Neural progenitor cell (in vitro differentiated cells): Measurements from ENCODE around the gene PDP2. TPM values are rescaled to one million over a fixed set of nuclear protein-coding genes. Genes with fewer than 3 reads are reported as not detected.
A peak's percentile ranks its signal among the peaks of the same experiment; 100 is the strongest.

ENCODE experiments used
- DNase-seq: peaks from one replicate; pipeline ENCODE4 v3.0.0-alpha.2; 2016; ENCODE audit warnings: low spot score
- H2AFZ ChIP-seq: fragments of 200-600 bp; sonication (generic); replicated peaks from 2 replicates; pipeline ENCODE4 v1.6.1; 2016; ENCODE audit warnings: antibody characterized with exemption
- H3F3A ChIP-seq: fragments of 200-600 bp; sonication (generic); 2 replicates; pipeline ENCODE4 v1.6.1; 2016; ENCODE audit warnings: antibody characterized with exemption, low read depth
- H3K27ac ChIP-seq: fragments of 200-600 bp; sonication (generic); 2 replicates; pipeline ENCODE4 v1.5.1; 2016; ENCODE audit warnings: mild to moderate bottlenecking
- H3K27me3 ChIP-seq: fragments of 200-600 bp; sonication (generic); 2 replicates; pipeline ENCODE4 v1.6.1; 2016; ENCODE audit warnings: mild to moderate bottlenecking, moderate library complexity
- H3K36me3 ChIP-seq: fragments of 200-600 bp; sonication (generic); 2 replicates; pipeline ENCODE4 v1.5.1; 2016
- H3K4me1 ChIP-seq: fragments of 200-600 bp; sonication (generic); 2 replicates; pipeline ENCODE4 v1.6.1; 2016; ENCODE audit warnings: mixed run types
- H3K4me2 ChIP-seq: fragments of 200-600 bp; sonication (generic); 2 replicates; pipeline ENCODE4 v1.6.1; 2016
- H3K4me3 ChIP-seq: fragments of 200-600 bp; sonication (generic); 2 replicates; pipeline ENCODE4 v1.5.1; 2016
- H3K79me2 ChIP-seq: fragments of 200-600 bp; sonication (generic); 2 replicates; pipeline ENCODE4 v1.6.1; 2016; ENCODE audit warnings: low read depth
- H3K9ac ChIP-seq: fragments of 200-600 bp; sonication (generic); 2 replicates; pipeline ENCODE4 v1.6.1; 2016
- H3K9me3 ChIP-seq: fragments of 200-600 bp; sonication (generic); 2 replicates; pipeline ENCODE4 v1.5.1; 2016; ENCODE audit warnings: low read depth
- H4K20me1 ChIP-seq: fragments of 200-600 bp; sonication (generic); 2 replicates; pipeline ENCODE4 v1.6.1; 2016; ENCODE audit warnings: low read depth
- H3K27ac Mint-ChIP-seq: 3 replicates; pipeline ENCODE4 v1.8.0; 2021; ENCODE audit warnings: mixed read lengths
- H3K27me3 Mint-ChIP-seq: 2 replicates; pipeline ENCODE4 v1.8.0; 2022; ENCODE audit warnings: low read depth, mild to moderate bottlenecking, inconsistent platforms, moderate library complexity, mixed read lengths; ENCODE audit not compliant: insufficient read depth
- H3K36me3 Mint-ChIP-seq: 3 replicates; pipeline ENCODE4 v1.8.0; 2021; ENCODE audit warnings: mixed read lengths
- H3K4me1 Mint-ChIP-seq: 3 replicates; pipeline ENCODE4 v1.8.0; 2021; ENCODE audit warnings: mixed read lengths
- H3K4me3 Mint-ChIP-seq: 3 replicates; pipeline ENCODE4 v1.8.0; 2021; ENCODE audit warnings: mild to moderate bottlenecking, moderate library complexity, mixed read lengths
- H3K9me3 Mint-ChIP-seq: 3 replicates; pipeline ENCODE4 v1.8.0; 2020; ENCODE audit warnings: mixed read lengths
- EZH2 ChIP-seq: fragments of 200-600 bp; sonication (generic); IDR thresholded peaks from 2 replicates; pipeline ENCODE4 v1.6.1; 2017; ENCODE audit warnings: antibody characterized with exemption, mild to moderate bottlenecking, moderate library complexity
- EZH2phosphoT487 ChIP-seq: fragments of 200-600 bp; sonication (generic); IDR thresholded peaks from 2 replicates; pipeline ENCODE4 v1.6.1; 2017; ENCODE audit warnings: antibody characterized with exemption
- total RNA-seq: library from RNA; depleted of rRNA; stranded (reverse); fragments of >200 nt; gene quantifications from 2 replicates; pipeline ENCODE4 v1.2.3, GENCODE V29; 2015; ENCODE audit warnings: low replicate concordance
- TF ChIP-seq, protein P1 (sequence below): fragments of 200-600 bp; sonication (generic); IDR thresholded peaks from 2 replicates; pipeline ENCODE4 v1.5.1; 2017; ENCODE audit warnings: antibody characterized with exemption, mild to moderate bottlenecking

The PDP2 gene
- total RNA-seq, 1 donor from 2014 or later, result 6.6 TPM

DNA sequence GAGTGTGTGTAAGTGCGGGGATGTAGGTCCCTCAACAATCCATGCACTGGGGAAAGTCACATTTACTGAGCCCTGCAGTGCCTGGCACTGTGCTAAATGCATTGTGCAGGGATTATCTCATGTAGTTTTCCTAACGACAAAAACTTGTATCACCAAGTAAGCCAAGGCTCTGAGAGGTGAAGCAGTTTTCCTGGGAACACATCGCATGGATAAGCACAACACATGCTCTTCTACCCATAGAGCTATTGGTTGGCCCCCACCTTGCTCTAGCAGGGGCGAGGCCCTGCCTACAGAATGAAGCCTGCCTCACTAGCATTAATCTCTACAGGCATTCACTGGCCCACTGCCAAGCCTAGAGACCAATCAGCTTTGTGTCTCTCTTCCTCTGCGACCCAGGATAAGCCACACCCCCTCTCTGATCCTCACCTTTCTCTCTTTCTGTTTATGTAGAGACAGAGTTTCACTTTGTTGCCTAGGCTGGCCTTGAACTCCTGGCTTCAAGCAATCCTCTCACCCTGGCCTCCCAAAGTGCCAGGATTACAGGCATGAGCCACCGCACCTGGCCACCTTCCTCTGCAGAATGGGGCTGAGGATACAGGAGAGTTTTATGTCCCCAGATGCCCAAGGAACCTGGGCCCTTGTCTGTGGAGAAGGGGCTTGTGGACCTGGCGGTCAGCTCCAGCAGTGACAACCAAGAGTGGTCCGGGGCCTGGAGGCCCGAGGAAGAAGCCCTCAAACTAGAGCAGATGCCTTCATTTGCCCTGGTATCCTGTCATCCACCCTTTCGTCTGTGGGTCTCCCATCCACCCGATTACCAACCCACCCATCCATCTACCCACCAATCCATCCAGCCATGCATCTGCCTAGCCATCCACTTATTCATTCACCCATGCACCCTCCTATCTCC is 25.6 kb downstream of the PDP2 start:
- H3K27ac Mint-ChIP-seq, result no peak overlapping the region
- Histone ChIP-seq H2AFZ (no peak overlapping the region), H3K27ac (no peak overlapping the region), H3K4me2 (no peak overlapping the region), H3K4me1 (no peaks in the 10 kb centered on the region), H3F3A (no peaks in the 10 kb centered on the region), H4K20me1 (no peaks in the 10 kb centered on the region), H3K9ac (no peak overlapping the region), H3K79me2 (no peaks in the 10 kb centered on the region), H3K4me3 (no peak overlapping the region), H3K27me3 (no peaks in the 10 kb centered on the region), H3K9me3 (no peaks in the 10 kb centered on the region), H3K36me3 (no peaks in the 10 kb centered on the region)
- DNase-seq, result peak; percentile 54
- TF ChIP-seq EZH2 (no peak), EZH2phosphoT487 (no peak)
- TF ChIP-seq, protein P1, sequence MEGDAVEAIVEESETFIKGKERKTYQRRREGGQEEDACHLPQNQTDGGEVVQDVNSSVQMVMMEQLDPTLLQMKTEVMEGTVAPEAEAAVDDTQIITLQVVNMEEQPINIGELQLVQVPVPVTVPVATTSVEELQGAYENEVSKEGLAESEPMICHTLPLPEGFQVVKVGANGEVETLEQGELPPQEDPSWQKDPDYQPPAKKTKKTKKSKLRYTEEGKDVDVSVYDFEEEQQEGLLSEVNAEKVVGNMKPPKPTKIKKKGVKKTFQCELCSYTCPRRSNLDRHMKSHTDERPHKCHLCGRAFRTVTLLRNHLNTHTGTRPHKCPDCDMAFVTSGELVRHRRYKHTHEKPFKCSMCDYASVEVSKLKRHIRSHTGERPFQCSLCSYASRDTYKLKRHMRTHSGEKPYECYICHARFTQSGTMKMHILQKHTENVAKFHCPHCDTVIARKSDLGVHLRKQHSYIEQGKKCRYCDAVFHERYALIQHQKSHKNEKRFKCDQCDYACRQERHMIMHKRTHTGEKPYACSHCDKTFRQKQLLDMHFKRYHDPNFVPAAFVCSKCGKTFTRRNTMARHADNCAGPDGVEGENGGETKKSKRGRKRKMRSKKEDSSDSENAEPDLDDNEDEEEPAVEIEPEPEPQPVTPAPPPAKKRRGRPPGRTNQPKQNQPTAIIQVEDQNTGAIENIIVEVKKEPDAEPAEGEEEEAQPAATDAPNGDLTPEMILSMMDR, result no peak
- H3K27me3 Mint-ChIP-seq, result peaks cover 11% of the 10 kb centered on the region
- H3K4me3 Mint-ChIP-seq, result no peak overlapping the region
- no peaks in the 10 kb centered on the region for H3K36me3 Mint-ChIP-seq
- H3K9me3 Mint-ChIP-seq, result no peaks in the 10 kb centered on the region
- peaks cover 22% of the 10 kb centered on the region for H3K4me1 Mint-ChIP-seq

DNA sequence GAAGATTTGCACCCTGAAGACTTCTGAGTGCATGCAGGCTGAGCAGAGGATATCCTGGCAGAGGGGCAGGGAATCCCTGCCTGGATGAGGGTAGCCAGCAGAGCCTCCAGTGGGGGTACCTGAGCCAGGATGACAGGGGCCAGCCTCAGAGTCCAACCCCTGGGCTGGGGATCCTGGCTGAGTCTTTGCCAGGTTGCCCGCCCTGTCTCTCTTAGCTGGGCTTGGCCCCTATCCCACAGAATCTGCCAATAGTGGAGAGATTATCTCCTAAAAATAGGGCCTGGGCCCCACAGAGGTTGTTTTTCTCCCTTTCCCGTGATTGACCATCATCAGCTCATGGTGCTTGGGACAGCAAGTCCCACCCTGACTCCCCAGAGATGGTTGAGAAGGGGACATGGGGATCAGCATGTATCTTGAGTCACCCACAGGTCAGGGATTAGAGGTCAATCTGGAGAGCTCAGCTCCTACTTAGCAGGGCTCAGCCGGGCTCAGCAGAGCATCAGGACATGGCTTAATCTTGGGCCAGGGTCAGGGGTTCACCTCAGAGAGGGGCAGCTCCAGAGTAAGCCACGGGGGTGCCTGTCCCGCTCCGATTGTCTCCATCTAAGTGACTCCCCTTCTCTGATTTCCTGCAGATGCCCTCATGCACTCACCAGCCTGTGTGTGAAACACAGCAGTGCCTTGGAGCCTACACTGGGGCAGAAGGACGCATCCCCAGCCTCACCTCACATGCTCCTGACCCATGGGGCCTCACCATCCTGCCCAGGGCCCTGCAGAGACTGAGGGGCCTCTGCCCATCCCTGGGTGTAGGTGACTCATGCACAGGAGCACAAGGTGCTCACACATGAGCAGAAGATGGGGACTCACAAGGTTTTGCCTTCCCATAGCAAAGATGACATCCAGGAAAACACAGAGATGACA is 26.9 kb downstream of the PDP2 start:
- Histone ChIP-seq H3K4me2 (no peak overlapping the region), H3K4me3 (no peak overlapping the region), H3K27ac (no peak overlapping the region), H3K79me2 (no peaks in the 10 kb centered on the region), H3K9me3 (no peaks in the 10 kb centered on the region), H3K27me3 (no peaks in the 10 kb centered on the region), H4K20me1 (no peaks in the 10 kb centered on the region), H3K9ac (no peak overlapping the region), H3K36me3 (no peaks in the 10 kb centered on the region), H3F3A (no peaks in the 10 kb centered on the region), H2AFZ (no peak overlapping the region), H3K4me1 (no peaks in the 10 kb centered on the region)
- no peak overlapping the region for H3K4me3 Mint-ChIP-seq
- H3K27ac Mint-ChIP-seq, result peak overlapping the region; percentile 57
- TF ChIP-seq EZH2, result no peak
- no peaks in the 10 kb centered on the region for H3K9me3 Mint-ChIP-seq
- peaks cover 13% of the 10 kb centered on the region for H3K27me3 Mint-ChIP-seq
- DNase-seq, result no peak
- H3K36me3 Mint-ChIP-seq, result no peaks in the 10 kb centered on the region
- H3K4me1 Mint-ChIP-seq, result peaks cover 21% of the 10 kb centered on the region

DNA sequence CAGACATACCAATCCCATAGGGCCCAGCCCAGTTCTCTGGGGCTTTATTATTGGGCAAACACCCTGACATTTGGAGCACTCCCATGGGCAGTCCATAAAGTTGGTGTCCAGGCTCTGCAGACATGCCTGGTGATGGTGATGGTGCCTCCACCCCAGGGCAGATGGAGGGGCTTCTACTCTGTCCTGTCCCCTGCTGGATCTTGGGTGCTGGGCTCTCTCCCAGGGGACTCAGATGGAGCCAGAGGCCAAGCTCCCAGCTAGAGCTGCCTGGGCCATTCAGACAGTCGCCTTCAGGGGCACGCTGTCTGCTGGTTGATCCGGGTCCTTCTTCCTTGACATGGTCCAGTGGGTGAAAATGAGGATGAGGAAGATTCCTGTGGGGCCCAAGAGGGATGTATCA is 27.8 kb downstream of the PDP2 start:
- Mint-ChIP-seq H3K36me3 (no peaks in the 10 kb centered on the region), H3K27me3 (peaks cover 16% of the 10 kb centered on the region), H3K4me3 (no peak overlapping the region), H3K9me3 (no peaks in the 10 kb centered on the region), H3K27ac (no peak overlapping the region), H3K4me1 (peaks cover 22% of the 10 kb centered on the region)
- H3K27ac ChIP-seq, result no peak overlapping the region
- H2AFZ ChIP-seq, result no peak overlapping the region
- H4K20me1 ChIP-seq, result no peaks in the 10 kb centered on the region
- H3K36me3 ChIP-seq, result no peaks in the 10 kb centered on the region
- H3F3A ChIP-seq, result no peaks in the 10 kb centered on the region
- no peak overlapping the region for H3K4me3 ChIP-seq
- H3K4me2 ChIP-seq, result no peak overlapping the region
- H3K9ac ChIP-seq, result no peak overlapping the region
- H3K4me1 ChIP-seq, result no peaks in the 10 kb centered on the region
- no peaks in the 10 kb centered on the region for H3K79me2 ChIP-seq
- H3K27me3 ChIP-seq, result no peaks in the 10 kb centered on the region
- H3K9me3 ChIP-seq, result no peaks in the 10 kb centered on the region
- no peak for DNase-seq
- TF ChIP-seq EZH2phosphoT487 (no peak), EZH2 (no peak)
- TF ChIP-seq, protein P1, result no peak
